HG03469 (cell line): ENCODE measurements around the gene TRIM31.

Source experiments
- ATAC-seq: cut with Tn5 transposase; IDR thresholded peaks from one replicate; pipeline ENCODE4 v1.9.1; 2021; ENCODE audit warnings: mild to moderate bottlenecking, moderate library complexity, moderate number of reproducible peaks; ENCODE audit not compliant: unreplicated experiment

Gene TRIM31

GRCh38 chr6:30055513-30055912, 57.4 kb downstream of the TRIM31 start:
- no peak for ATAC-seq

DNA sequence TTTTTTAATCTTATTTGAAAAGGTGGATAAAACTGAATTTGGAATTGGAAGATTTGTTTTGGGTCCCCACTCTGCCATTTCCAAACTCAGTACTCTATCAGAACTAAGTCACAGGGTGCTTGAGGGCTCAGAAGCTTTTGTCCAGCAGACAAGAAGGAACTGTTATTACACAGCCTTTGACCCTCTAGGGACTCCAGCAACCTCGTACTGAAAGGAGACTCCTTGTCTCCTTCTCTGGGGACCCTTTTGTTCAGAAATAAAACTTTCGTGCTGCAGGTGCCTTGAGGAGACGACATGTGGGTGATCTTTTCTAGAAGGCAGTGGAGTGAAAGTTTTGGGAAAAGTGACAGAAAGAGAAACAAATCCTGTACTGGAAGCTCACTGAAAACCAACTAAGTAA, 59.2 kb downstream of the TRIM31 start:
- ATAC-seq, result no peak
